HCEC 1CT (cell line): ENCODE results near the gene CYSLTR1.
"Not testable (repeated sequence)": the region's sequence is repeated elsewhere in the genome, so short reads cannot be mapped to it uniquely, and the experiment has no call there.

ENCODE experiments used
- DNase-seq: peaks from one replicate; pipeline ENCODE4 v3.0.0-alpha.2; 2017

CYSLTR1 gene

GRCh38 chrX:78327370-78328086 lies at the start of gene CYSLTR1:
CYSLTR1 (minus strand) TSS chrX:78327611; CDS start chrX:78273746, 53,865 bp downstream.
- no peak for DNase-seq

GRCh38 chrX:78377186-78377585 lies 49.8 kb upstream of the CYSLTR1 start:
- DNase-seq, result no peak

- no peak for DNase-seq
Observed at GRCh38 chrX:78375894-78376293, 48.5 kb upstream of the CYSLTR1 start.

DNA sequence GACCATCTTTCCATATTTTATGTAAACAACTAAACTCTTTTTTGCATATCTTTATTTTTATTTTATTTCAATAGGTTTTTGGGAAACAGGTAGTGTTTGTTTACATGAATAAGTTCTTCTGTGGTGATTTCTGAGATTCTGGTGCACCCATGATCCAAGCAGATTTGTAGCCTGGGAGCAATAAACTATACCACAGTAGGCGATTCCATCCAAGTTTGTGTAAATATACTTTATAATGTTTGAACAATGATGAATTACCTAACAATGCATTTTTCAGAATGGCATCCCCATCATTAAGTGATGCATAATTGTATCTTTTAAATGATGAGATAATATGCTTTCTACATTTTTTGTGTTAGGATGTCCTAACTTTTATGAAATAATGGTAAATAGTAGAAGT lies 39.2 kb upstream of the CYSLTR1 start:
- DNase-seq, result no peak

DNA sequence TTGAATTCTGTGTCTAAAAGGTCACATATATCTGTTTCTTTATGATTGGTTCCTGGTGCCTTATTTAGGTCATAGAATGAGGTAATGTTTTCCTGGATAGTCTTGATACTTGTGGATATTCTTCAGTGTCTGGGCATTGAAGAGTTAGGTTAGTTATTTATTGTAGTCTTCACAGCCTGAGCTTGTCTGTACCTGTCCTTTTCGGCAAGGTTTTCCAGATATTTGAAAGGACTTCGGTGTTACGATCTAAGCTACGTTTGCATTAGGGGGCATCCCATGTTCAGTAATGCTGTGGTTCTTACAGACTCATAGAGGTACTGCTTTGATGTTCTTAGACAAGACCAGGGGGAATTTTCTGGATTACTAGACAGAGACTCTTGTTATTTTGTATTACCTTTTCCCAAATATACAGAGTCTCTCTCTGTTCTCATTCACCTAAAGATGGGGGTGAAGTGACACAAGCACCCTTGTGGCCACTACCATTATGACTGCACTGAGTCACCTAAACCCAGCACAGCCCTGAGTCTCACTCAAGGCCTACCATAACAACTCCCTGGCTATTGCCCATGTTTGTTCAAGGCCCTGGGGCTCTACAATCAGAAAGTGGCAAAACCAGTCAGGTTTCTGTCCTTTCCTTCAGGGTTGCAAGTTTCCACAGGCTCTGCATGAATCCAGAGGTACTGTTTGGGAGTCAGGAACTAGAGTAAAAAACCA lies 30.1 kb upstream of the CYSLTR1 start:
- DNase-seq, result no peak

DNA sequence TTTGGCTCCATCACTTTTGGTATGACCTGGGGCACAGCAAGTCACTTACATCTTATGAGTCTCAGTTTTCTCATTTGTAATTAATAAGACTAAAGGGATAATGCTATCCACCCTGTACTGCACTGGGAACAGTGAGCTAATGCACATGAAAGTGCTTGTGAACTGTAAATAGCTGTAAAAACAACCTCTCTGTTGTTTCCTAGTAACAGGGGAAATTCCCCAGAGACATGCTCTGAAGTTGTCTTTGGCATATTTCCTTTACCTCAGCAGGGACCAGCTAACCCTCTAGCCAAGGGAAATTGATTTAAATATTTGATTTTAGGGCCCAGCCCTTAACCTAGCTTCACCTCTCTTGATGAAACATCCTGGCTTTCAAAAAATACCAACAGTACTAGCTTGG lies 6.1 kb upstream of the CYSLTR1 start:
- no peak for DNase-seq

GRCh38 chrX:78331708-78332107 lies 4.3 kb upstream of the CYSLTR1 start:
- no peak for DNase-seq

DNA sequence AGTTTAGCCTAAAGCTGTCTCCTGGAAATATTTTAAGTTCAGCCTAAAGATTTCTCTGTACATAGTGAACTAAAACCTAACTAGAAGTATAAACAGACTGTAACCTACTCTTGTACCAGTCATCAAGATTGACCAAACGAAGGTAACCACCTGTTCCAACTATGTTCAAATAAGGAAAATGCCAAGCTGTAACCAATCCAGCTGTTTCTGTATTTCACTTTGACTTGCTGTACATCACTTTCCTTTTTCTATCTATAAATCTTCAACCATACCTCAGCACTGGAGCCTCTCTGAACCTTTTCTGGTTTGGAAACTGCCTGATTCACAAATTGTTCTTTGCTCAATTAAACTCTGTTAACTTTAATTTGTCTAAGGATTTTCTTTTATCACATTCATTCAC lies 3.1 kb upstream of the CYSLTR1 start:
- no peak for DNase-seq

DNA sequence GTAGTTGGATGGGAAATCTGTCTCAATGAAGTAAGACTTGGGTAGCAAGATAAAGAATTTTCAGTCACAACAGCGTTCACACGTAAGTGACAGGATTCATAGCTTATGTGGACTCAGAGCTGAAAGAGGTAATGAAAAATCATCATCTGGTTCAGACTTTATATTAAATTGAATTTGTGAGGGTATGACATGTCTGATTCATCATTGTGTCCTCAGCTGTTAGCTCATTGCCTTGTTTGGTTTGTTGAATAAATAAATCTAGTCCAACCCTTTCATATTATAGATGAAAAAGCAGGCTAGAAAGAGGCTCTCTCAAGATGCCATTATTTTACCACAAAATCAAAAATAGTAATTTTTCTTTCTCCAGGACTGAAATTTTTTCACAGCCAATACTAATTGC lies 2.7 kb upstream of the CYSLTR1 start:
- DNase-seq, result no peak

DNA sequence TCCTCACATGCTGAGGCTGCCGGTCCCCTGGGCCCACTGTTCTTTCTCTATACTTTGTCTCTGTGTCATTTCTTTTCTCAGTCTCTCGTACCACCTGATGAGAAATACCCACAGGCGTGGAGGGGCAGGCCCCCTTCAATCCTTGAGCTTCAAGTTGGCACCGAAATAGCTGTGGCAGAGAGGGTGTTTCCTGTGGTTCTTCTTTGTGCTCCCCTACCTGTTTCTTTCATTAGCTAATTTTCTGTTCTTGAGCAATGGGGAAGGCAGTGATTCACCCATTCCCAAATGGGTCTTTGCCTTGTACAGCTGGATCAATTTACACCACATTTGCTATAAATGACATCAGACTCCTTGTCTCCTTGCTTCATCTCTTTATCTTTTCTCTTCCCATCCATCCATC lies 2.1 kb upstream of the CYSLTR1 start:
- no peak for DNase-seq

- no peak for DNase-seq
Observed at GRCh38 chrX:78326401-78326800, 1.0 kb downstream of the CYSLTR1 start.

GRCh38 chrX:78322863-78323262 lies 4.5 kb downstream of the CYSLTR1 start:
- DNase-seq, result no peak

- no peak for DNase-seq
Observed at GRCh38 chrX:78321809-78322208, 5.6 kb downstream of the CYSLTR1 start.

DNA sequence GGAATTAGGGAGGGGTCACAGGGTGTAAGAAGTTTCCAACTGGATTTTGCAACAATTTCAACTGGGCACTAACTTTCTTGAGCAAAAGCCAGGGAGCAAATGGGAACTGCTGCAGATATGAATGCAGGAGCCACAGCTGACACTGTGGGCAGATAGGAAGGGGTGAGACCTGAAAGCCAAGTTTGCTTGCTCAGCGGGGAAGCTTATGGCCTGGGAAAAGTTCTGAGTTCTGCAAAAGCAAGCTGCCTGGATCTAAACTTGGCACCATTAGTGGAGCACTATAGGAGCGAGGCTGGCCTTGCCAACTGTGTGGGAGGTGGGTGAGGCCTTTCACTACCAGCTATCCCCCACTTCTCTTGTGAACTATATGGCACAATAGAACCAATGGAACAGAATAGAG lies 11.1 kb downstream of the CYSLTR1 start:
- DNase-seq, result no peak

DNA sequence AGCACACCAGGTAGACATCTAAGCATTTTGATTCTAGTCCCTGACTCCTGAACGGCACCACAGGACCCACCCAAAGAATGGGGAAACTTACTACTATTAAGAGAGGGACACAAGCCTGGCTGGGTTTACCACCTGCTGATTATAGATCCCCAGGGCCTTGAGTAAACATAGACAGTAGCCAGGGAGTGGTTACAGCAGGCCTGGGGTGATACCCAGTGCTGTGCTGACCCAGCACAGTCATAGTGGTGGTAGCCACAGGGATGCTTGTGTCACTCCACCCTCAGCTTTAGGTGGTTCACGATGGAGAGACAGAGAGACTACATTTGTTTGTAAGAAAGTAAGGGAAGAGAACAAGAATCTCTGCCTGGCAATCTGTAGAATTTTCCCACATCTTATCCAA lies 11.7 kb downstream of the CYSLTR1 start:
- DNase-seq, result no peak

DNA sequence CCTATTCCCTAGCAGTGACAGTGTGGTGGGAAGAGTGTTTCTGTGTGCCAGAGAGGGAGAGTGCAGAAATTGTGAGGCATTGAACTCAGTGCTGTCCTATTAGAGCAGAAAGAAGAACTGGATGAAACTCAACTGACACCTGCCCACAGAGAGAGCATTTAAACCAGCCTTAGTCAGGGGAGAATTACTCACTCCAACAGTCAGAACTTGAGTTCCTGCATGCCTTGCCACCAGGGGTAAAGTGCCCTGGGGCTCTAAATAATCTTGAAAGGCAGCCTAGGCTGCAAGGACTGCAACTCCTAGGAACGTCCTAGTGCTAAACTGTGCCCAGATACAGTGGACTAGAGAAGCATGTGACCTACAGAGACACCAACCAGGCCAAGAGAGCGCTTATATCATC lies 12.8 kb downstream of the CYSLTR1 start:
- DNase-seq, result no peak

- DNase-seq, result no peak
Observed at GRCh38 chrX:78313526-78313925, 13.9 kb downstream of the CYSLTR1 start.

DNA sequence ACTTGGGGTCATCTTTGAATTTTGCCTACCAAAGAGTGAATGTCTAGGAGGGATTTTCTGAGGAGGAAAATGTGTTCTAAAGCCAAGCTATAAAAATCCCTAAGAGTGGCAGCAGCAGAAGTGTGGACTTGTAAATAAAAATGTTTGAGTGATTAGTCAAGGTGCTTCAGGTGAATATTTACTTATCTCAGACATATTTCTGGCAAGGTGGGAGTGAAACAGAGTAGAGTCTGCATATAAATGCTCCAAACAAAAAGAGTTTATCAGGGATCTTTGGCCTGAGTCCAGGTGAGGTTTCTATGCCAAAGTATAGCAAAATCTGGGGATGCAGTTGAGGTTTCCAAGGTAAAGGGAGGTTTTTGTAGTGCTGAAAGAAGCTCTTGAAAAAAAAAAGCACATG lies 19.7 kb downstream of the CYSLTR1 start:
- DNase-seq, result no peak

- DNase-seq, result no peak
Observed at GRCh38 chrX:78303086-78303485, 24.3 kb downstream of the CYSLTR1 start.

DNA sequence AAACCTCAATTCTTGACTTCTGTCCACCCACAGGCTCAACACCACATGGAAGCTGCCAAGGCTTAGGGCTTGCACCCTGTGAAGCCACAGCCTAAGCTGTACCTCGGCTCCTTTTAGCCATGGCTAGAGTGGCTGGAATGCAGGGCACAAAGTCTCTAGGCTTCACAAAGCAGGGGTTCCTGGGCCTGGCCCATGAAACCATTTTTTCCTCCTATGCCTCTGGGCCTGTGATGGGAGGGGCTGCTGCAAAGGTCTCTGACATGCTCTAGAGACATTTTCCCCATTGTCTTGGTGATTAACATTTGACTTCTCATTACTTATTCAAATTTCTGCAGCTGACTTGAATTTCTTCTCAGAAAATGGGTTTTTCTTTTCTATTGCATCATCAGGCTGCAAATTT lies 26.5 kb downstream of the CYSLTR1 start:
- DNase-seq, result not testable (repeated sequence)

- no peak for DNase-seq
Observed at GRCh38 chrX:78283511-78283910, 43.9 kb downstream of the CYSLTR1 start.

DNA sequence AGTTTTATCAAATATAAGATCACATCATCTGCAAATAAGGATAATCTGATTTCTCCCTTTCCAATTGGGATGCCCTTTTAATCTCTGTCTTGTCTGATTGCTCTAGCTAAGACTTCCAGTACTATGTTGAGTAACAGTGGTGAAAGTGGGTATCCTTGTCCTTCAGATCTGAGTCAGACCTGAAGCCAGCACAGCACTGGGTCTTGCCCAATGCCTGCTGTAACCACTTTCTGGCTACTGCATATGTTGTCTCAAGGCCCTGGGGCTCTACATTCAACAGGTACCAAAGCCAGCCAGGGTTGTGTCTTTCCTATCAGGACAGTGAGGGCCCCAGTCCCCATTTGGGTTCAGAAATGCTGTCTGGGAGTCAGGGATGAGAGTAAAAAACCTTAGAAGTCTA lies 90.3 kb downstream of the CYSLTR1 start:
- no peak for DNase-seq

DNA sequence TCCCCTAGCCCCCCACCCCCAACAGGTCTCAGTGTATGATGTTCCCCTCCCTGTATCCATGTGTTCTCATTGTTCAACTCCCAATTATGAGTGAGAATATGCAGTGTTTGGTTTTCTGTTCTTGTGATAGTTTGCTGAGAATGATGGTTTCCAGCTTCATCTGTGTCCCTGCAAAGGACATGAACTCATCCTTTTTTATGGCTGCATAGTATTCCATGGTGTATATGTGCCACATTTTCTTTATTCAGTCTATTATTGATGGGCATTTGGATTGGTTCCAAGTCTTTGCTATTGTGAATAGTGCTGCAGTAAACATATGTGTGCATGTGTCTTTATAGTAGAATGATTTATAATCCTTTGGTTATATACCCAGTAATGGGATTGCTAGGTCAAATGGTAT lies 101.4 kb downstream of the CYSLTR1 start:
- not testable (repeated sequence) for DNase-seq
